SIG-M5 (cell line): ENCODE results near the gene TCERG1L.

Source experiments
- DNase-seq: peaks from one replicate; lab custom pipeline; 2025; lab: John Stamatoyannopoulos, UW

TCERG1L gene

GRCh38 chr10:131270461-131271190 is 40.9 kb downstream of the TCERG1L start:
- DNase-seq: no peak

GRCh38 chr10:131269776-131270460 is 41.6 kb downstream of the TCERG1L start:
- DNase-seq: no peak

- no peak for DNase-seq
These were observed 43.8 kb downstream of the TCERG1L start for GRCh38 chr10:131267814-131268095.

- DNase-seq: no peak
These were observed 44.3 kb downstream of the TCERG1L start for GRCh38 chr10:131266936-131267813.

GRCh38 chr10:131264110-131264788 is 47.3 kb downstream of the TCERG1L start:
- no peak for DNase-seq

GRCh38 chr10:131261890-131262475 is 49.5 kb downstream of the TCERG1L start:
- DNase-seq: no peak

- DNase-seq: no peak
These were observed 50.9 kb downstream of the TCERG1L start for GRCh38 chr10:131260452-131261211.

GRCh38 chr10:131260031-131260430 is 51.5 kb downstream of the TCERG1L start:
- no peak for DNase-seq

GRCh38 chr10:131259535-131259934 is 52.0 kb downstream of the TCERG1L start:
- DNase-seq: no peak

- DNase-seq: no peak
These were observed 53.3 kb downstream of the TCERG1L start for GRCh38 chr10:131258256-131258655.

GRCh38 chr10:131257027-131257426 is 54.5 kb downstream of the TCERG1L start:
- no peak for DNase-seq

GRCh38 chr10:131254859-131255252 is 56.7 kb downstream of the TCERG1L start:
- no peak for DNase-seq

- DNase-seq: no peak
These were observed 57.3 kb downstream of the TCERG1L start for GRCh38 chr10:131253931-131254858.

GRCh38 chr10:131252567-131253276 is 58.8 kb downstream of the TCERG1L start:
- no peak for DNase-seq

- no peak for DNase-seq
These were observed 60.4 kb downstream of the TCERG1L start for GRCh38 chr10:131251146-131251541.

GRCh38 chr10:131250454-131251145 is 60.9 kb downstream of the TCERG1L start:
- no peak for DNase-seq

- no peak for DNase-seq
These were observed 61.6 kb downstream of the TCERG1L start for GRCh38 chr10:131249955-131250344.

GRCh38 chr10:131249238-131249954 is 62.1 kb downstream of the TCERG1L start:
- DNase-seq: no peak
